NCI-H748 (cell line): Measurements from ENCODE around the gene H1-8.
"Not testable (repeated sequence)": the region's sequence is repeated elsewhere in the genome, so short reads cannot be mapped to it uniquely, and the experiment has no call there.

ENCODE experiments used
- DNase-seq: peaks from one replicate; lab custom pipeline; 2025; ENCODE audit not compliant: unreplicated experiment; lab: John Stamatoyannopoulos, UW

The H1-8 gene

DNA sequence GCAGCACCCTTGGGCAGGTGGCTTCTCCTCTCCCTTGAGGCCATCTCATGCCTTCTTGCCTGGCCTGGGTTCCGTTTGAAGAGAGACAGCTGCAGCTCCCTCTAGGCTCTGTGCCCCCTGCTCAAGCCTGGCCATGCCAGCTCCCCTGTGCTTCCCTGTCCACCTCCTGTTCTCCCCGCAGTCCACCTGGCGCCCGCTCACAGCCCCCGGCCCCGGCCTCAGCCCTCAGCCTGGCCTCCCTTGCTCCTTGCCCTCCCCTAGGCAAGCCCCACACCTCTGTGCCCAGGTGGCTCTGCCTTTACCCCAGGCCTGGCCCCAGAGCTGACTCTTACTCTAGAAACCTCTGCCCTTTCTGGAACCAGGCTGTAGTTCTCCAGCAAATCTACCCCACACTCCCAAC is 28.4 kb upstream of the H1-8 start:
- no peak for DNase-seq

DNA sequence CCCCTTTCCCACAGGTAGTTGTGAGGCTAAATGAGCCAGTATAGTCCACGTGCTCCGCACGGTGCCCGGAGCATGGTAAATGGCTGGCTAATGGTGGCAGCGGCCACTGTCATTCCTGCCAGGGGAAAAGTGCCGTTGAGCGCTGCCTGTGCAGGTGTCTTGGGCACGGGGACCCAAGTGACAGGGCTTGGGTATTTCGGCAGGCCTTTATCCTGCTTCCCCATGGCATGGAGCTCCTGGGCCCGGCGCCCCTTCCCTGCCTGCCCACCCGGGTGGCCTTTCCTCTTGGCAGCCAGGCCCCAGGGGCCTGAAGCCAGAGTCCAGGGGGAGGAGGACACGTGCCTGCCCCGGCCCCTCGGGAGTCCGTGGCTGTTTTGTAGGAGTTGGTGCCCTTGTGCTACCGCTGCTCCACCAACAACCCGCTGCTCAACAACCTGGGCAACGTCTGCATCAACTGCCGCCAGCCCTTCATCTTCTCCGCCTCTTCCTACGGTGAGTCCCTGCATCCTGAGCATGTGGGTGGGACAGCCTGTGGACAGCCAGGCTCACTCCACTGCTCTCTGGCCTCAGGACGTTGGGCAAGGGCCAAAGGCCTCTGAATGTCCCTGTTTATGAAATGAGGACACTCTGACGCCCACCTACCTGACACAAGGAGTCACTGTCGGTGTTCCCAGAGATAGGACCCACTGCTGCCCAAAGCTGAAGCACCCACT is 27.7 kb upstream of the H1-8 start:
- DNase-seq: not testable (repeated sequence)

DNA sequence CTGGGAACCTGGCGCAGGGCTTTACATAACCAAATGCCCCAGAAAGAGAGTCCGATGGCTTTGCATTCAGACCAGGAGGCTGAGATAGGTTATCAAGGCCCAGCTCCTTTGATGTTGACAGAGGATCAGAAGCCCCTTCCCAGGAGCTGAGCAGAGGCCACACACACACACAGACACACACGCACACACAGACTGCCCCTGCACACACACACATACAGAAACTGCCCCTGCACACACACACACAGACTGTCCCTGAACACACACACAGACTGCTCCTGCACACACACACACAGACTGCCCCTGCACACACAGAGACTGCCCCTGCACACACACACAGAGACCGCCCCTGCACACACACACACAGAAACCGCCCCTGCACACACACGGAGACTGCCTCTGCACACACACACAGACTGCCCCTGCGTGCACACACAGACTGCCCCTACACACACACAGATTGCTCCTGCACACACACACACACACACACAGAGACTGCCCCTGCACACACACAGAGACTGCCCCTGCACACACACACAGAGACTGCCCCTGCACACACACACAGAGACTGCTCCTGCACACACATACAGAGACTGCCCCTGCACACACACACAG is 27.0 kb upstream of the H1-8 start:
- DNase-seq: not testable (repeated sequence)

- DNase-seq: no peak
These were observed 25.5 kb upstream of the H1-8 start for GRCh38 chr3:129517516-129517915.

DNA sequence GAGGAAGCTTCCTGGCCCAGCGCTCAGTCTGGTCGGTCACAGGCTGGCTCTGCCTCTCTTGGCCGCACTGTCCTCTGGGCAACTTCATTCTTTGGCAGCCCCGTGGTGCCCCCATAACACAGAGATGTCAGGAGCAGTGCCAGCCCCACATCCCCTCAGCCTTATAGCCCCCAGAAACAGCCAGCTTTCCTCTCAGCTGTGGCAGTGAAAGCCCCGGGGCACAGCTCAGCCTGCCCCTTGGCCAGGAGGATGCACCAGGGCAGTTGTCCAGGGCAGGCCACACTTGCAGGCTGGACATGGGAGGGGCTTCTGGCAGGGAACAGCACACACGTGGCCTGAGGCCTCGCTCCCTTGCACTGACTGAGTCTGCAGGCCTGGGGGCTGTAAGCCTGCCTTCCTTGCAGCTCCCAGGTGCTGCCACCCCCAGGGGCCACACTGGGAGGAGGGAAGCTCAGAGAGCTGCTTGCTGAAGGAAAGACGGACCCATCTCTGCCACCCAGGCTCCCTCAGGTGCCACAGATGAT is 24.9 kb upstream of the H1-8 start:
- no peak for DNase-seq

- no peak for DNase-seq
These were observed 24.4 kb upstream of the H1-8 start for GRCh38 chr3:129518581-129518980.

- DNase-seq: no peak
These were observed 23.5 kb upstream of the H1-8 start for GRCh38 chr3:129519449-129519848.

DNA sequence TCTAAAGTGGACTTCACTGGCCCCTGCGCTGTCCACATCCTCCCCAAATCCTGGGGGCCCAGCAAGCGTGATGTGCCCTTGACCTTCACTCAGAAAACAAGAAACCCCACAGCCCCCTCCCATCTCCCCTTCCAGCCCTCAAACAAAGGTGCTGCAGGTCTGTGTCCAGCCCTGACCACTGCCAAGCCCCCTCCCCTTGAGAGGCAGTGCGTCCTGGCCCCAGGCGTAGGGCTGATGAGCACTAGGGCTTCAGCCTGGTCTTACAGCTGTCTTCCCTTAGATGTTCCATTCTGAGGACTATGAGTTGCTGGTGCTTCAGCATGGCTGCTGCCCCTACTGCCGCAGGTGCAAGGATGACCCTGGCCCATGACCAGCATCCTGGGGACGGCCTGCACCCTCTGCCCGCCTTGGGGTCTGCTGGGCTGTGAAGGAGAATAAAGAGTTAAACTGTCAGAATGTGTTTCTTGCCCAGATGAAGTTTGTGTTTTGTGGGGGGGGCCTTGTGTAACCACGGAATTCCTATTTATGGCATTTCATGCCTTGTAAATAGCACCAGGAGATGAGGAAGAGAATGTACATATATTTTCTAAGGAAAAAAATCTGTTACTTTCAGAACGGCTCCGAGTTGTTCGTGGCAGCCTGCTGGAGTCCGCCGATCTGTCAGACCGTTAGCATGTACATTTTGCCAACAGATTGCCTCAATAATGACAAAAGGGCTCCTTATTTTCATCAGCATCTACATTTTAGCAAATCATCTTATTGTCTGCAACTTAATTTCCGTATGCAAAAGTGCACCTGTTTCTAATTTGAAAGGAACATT is 22.9 kb upstream of the H1-8 start:
- DNase-seq: no peak

DNA sequence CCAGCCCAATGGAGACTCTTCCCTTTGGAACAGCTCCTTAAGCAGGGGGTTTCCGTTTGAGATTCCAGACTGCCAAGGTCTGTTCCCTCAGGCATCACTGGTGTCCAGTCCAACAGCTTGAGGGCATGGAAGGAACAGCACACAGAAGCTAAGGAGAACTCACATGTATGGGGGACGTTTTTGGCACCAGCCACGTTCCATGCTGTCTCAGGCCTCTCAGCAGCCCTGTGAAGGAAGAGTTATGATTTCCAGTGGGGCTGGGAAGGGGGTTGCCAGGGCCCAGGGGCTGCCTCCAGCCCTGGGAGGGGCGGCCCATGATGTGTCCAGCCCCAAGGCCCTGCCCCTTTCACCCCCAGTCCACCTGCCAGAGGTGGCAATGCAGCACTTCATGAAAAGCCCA is 22.0 kb upstream of the H1-8 start:
- no peak for DNase-seq

DNA sequence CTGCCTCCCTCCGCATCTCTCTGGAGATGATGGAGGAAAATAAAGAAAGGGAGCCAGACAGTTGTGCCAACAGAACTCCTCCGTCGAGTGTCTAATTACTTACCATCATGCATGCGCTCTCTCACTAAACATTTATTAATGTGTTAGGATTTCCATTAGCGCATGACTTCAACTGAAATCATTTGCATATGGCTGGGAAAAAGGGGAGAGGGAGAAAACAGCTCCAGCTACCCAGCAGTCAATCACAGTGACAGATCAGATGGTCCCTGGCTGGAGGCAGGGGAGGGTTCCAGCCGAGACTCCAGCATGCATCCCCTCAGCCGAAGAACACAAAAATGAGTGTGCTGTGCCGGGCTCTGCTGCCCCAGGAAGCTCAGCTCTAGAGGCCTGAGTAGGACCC is 21.4 kb upstream of the H1-8 start:
- peak; percentile 19 for DNase-seq

DNA sequence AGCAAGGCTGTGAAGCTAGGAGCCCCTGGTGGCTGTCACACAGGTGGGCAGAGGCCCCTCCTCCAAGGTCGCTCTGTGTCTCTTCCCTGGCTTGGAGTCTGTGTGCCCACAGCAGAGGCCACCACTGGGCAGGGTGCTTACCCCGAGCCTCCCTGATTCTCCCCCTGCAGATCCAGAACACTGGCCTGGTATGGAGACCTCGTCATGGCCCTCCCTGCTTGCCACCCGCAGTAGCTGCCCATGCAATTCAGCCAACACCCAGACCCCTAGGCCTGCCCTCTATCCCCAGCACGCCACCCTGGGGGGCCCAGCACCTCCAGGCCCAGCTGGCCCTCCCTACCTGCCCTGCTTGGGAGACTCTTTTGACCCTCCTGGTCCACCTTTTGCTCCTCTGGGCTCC is 20.0 kb upstream of the H1-8 start:
- no peak for DNase-seq

GRCh38 chr3:129524081-129524480 is 18.9 kb upstream of the H1-8 start:
- DNase-seq: no peak

DNA sequence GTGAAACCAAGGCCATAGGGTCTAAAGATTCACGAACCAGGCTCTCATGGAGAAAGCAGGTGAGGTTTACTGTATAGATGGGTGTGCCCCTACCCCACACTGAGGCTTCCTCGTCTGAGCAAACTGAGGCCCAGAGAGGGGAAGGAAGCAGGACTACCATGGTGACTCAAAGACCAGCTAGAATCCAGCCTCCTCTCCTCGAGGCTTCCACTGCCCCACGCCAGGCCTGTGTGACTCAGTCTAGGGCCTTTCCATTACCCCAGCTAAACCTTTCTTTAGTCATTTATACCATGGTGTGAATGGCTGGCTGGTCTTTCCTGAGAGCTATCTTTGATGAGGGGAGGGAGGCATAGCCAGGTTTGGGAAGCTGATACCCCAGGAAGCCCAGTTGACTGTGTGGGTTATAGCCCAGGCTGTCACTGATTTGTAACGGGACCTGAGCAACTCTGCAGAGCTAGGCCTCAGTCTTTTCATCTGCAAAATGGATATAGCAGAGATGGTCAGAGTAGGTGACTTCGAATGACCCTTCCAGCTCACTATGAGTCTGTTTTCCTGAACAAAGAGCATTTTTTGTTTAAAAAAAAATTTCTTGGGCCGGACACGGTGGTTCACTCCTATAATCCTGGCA is 17.5 kb upstream of the H1-8 start:
- no peak for DNase-seq

DNA sequence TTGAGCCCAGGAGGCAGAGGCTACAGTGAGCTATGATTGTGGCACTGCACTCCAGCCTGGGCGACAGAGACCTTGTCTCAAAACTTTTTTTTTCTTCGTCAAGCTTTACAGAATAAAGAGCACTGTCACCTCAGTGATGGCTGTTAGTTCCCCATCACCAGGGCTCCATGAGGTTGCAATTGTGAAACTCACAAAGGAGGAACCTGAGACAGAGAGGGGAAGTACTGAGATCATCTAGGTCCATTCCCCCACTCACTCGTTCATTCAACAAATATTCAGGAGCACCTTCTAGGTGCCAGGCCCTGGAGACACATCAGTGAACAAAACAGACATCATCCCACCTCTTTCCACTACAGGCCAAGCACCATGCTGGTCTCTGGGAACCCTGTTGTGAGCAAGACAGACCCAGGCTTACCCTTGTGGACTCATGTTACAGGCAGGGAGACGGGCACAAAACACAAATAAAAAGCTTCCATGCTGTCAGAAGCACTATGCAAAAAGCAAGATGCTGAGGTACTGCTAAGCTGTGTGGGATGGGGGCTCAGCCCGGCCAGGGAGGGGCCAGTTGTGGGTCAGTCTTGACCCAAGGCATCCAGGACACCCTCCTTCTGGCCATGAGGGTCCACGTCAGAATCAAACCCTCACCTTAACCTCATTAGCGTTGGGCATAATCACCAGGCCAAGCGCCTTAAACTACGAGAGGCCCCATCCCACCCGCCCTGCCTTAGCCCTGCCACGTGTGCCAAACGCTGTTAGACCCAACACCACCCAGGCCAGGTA is 16.7 kb upstream of the H1-8 start:
- no peak for DNase-seq

DNA sequence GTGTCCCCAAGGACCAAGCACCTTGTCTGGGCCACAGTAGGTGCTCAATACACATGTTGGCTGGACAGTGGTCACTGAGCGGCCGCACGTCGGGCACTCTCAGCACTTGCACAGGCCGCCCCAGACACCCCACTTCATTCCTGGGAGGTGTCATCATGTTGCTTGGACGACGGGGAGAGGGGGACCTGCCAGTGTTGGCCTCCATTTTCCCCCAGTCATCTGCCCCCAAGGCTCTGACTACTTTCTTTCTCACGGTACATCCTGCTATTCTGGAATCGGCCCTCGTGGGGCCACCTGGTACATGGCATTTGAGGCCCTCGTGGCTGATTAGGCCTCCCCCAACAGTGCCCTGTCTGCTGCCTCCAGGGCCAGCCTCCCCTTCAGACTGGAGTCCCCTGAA is 15.7 kb upstream of the H1-8 start:
- DNase-seq: no peak

- DNase-seq: no peak
These were observed 14.3 kb upstream of the H1-8 start, which contains the start of gene RHO for GRCh38 chr3:129528589-129529100. Gene RHO, plus strand, starts transcription at chr3:129528639. Its CDS starts 95 bp downstream, at chr3:129528734.

DNA sequence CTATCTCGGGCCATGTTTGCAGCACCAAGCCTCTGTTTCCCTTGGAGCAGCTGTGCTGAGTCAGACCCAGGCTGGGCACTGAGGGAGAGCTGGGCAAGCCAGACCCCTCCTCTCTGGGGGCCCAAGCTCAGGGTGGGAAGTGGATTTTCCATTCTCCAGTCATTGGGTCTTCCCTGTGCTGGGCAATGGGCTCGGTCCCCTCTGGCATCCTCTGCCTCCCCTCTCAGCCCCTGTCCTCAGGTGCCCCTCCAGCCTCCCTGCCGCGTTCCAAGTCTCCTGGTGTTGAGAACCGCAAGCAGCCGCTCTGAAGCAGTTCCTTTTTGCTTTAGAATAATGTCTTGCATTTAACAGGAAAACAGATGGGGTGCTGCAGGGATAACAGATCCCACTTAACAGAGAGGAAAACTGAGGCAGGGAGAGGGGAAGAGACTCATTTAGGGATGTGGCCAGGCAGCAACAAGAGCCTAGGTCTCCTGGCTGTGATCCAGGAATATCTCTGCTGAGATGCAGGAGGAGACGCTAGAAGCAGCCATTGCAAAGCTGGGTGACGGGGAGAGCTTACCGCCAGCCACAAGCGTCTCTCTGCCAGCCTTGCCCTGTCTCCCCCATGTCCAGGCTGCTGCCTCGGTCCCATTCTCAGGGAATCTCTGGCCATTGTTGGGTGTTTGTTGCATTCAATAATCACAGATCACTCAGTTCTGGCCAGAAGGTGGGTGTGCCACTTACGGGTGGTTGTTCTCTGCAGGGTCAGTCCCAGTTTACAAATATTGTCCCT is 13.4 kb upstream of the H1-8 start:
- no peak for DNase-seq

GRCh38 chr3:129530251-129530791 is 12.7 kb upstream of the H1-8 start:
- no peak for DNase-seq

DNA sequence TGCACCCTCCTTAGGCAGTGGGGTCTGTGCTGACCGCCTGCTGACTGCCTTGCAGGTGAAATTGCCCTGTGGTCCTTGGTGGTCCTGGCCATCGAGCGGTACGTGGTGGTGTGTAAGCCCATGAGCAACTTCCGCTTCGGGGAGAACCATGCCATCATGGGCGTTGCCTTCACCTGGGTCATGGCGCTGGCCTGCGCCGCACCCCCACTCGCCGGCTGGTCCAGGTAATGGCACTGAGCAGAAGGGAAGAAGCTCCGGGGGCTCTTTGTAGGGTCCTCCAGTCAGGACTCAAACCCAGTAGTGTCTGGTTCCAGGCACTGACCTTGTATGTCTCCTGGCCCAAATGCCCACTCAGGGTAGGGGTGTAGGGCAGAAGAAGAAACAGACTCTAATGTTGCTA is 12.2 kb upstream of the H1-8 start:
- no peak for DNase-seq
